Keratinocyte (primary cell): ENCODE data around the gene DDR2. TPM values are rescaled to one million over a fixed set of nuclear protein-coding genes. Genes with fewer than 3 reads are reported as not detected.

Source experiments
- DNase-seq: peaks from one replicate; pipeline ENCODE4 v3.0.0-alpha.2; 2011; ENCODE audit warnings: low read depth, missing footprints, low spot score
- FAIRE-seq: peaks from 2 replicates; lab custom pipeline; 2011; peaks lifted over from hg19 to GRCh38; lab: Jason Lieb, UNC
- H2AFZ ChIP-seq: 2 replicates; pipeline ENCODE4 v1.6.0; 2012; ENCODE audit warnings: low read length, control low read depth, inconsistent platforms; ENCODE audit not compliant: control insufficient read depth
- H3K27ac ChIP-seq: 2 replicates; pipeline ENCODE4 v1.5.1; 2011; ENCODE audit warnings: low read length; ENCODE audit not compliant: control insufficient read depth, insufficient read depth
- H3K27me3 ChIP-seq: 3 replicates; pipeline ENCODE4 v1.6.0; 2011; ENCODE audit warnings: low read length; ENCODE audit not compliant: control insufficient read depth, insufficient read depth; ENCODE audit errors: extremely low read depth
- H3K36me3 ChIP-seq, 2 experiments: 2 replicates in 1 of 2; 3 replicates in 1 of 2; pipeline ENCODE4 v1.5.1; 2011; ENCODE audit warnings: low read length in 2 of 2, mild to moderate bottlenecking in 1 of 2; ENCODE audit not compliant: control insufficient read depth in 2 of 2, insufficient read depth in 2 of 2; ENCODE audit errors: extremely low read depth in 1 of 2
- H3K4me1 ChIP-seq: 3 replicates; pipeline ENCODE4 v1.5.1; 2011; ENCODE audit warnings: low read length; ENCODE audit not compliant: control insufficient read depth, insufficient read depth; ENCODE audit errors: extremely low read depth
- H3K4me2 ChIP-seq: 3 replicates; pipeline ENCODE4 v1.6.0; 2011; ENCODE audit warnings: low read depth, low read length; ENCODE audit not compliant: control insufficient read depth, insufficient read depth; ENCODE audit errors: extremely low read depth
- H3K4me3 ChIP-seq, 3 experiments: fragments of 200-600 bp in 1 of 3; sonication (generic) in 1 of 3; 2 replicates in 2 of 3; 3 replicates in 1 of 3; pipeline ENCODE4 v1.5.1; 2011 to 2016; ENCODE audit warnings: low read length in 3 of 3, mild to moderate bottlenecking in 3 of 3, control low read depth in 2 of 3, inconsistent platforms in 1 of 3, low read depth in 1 of 3, mixed read lengths in 1 of 3, mixed run types in 1 of 3, moderate library complexity in 1 of 3; ENCODE audit not compliant: control insufficient read depth in 2 of 3, insufficient read depth in 2 of 3; ENCODE audit errors: extremely low read depth in 1 of 3
- H3K79me2 ChIP-seq: 2 replicates; pipeline ENCODE4 v1.6.0; 2012; ENCODE audit warnings: low read length; ENCODE audit not compliant: control insufficient read depth, insufficient read depth
- H3K9ac ChIP-seq: 3 replicates; pipeline ENCODE4 v1.6.0; 2011; ENCODE audit warnings: low read length; ENCODE audit not compliant: control insufficient read depth, insufficient read depth; ENCODE audit errors: extremely low read depth
- H3K9me1 ChIP-seq: 3 replicates; pipeline ENCODE4 v1.6.0; 2011; ENCODE audit warnings: low read length; ENCODE audit not compliant: control insufficient read depth, insufficient read depth; ENCODE audit errors: extremely low read depth
- H3K9me3 ChIP-seq: 2 replicates; pipeline ENCODE4 v1.5.1; 2012; ENCODE audit warnings: low read depth, low read length; ENCODE audit not compliant: control insufficient read depth
- H4K20me1 ChIP-seq: 3 replicates; pipeline ENCODE4 v1.6.0; 2011; ENCODE audit warnings: low read length; ENCODE audit not compliant: control insufficient read depth, insufficient read depth; ENCODE audit errors: extremely low read depth
- EZH2 ChIP-seq: IDR thresholded peaks from one replicate; pipeline ENCODE4 v1.6.1; 2012; ENCODE audit warnings: inconsistent platforms, mild to moderate bottlenecking, low read length, moderate library complexity
- dilution Hi-C: fragments of 300-500 bp; cut with MboI; formaldehyde crosslinking; loops from one replicate; pipeline ENCODE4 v1.7.0; 2020; ENCODE audit warnings: low sequenced_read_pairs; ENCODE audit not compliant: extremely low pct_ligation_motif_present
- polyA plus RNA-seq, 5 experiments: library from polyadenylated mRNA; depleted of rRNA in 3 of 5; stranded (reverse) in 3 of 5; stranded (forward) in 1 of 5; unstranded in 1 of 5; fragments of >200 nt; gene quantifications; 1 replicate in 1 of 5; 2 replicates in 3 of 5; 3 replicates in 1 of 5; pipeline versions ENCODE4 v1.2.1 to v1.2.3, GENCODE V29; 2011 to 2012; ENCODE audit warnings: missing spikeins in 2 of 5, low read depth in 1 of 5, low replicate concordance in 1 of 5
- TF ChIP-seq, protein P1 (sequence below), 3 experiments: IDR thresholded peaks in 1 of 3; conservative IDR thresholded peaks in 1 of 3; optimal IDR thresholded peaks in 1 of 3; 2 replicates in 2 of 3; 3 replicates in 1 of 3; pipeline versions ENCODE3 to v1.5.1; 2011; ENCODE audit warnings: low read length in 3 of 3, mild to moderate bottlenecking in 3 of 3, moderate library complexity in 2 of 3, control low read depth in 1 of 3, inconsistent platforms in 1 of 3; ENCODE audit not compliant: insufficient read depth in 2 of 3; ENCODE audit errors: extremely low read depth in 1 of 3

The DDR2 gene
- polyA plus RNA-seq, 1 donor (not counting 4 experiments of a cell fraction or from before 2014, with no cell fraction given): 0.39 TPM

- Histone ChIP-seq H3K4me2 (no peak overlapping the region), H4K20me1 (no peaks in the 10 kb centered on the region), H3K36me3 (no peaks in the 10 kb centered on the region), H3K27ac (no peak overlapping the region), H3K27me3 (no peaks in the 10 kb centered on the region), H3K79me2 (no peaks in the 10 kb centered on the region), H3K9me1 (no peaks in the 10 kb centered on the region), H2AFZ (no peak overlapping the region), H3K9me3 (no peaks in the 10 kb centered on the region), H3K4me1 (no peaks in the 10 kb centered on the region), H3K4me3 (no peak overlapping the region), H3K9ac (no peak overlapping the region)
- TF ChIP-seq, protein P1, sequence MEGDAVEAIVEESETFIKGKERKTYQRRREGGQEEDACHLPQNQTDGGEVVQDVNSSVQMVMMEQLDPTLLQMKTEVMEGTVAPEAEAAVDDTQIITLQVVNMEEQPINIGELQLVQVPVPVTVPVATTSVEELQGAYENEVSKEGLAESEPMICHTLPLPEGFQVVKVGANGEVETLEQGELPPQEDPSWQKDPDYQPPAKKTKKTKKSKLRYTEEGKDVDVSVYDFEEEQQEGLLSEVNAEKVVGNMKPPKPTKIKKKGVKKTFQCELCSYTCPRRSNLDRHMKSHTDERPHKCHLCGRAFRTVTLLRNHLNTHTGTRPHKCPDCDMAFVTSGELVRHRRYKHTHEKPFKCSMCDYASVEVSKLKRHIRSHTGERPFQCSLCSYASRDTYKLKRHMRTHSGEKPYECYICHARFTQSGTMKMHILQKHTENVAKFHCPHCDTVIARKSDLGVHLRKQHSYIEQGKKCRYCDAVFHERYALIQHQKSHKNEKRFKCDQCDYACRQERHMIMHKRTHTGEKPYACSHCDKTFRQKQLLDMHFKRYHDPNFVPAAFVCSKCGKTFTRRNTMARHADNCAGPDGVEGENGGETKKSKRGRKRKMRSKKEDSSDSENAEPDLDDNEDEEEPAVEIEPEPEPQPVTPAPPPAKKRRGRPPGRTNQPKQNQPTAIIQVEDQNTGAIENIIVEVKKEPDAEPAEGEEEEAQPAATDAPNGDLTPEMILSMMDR (optimal IDR thresholded peaks at IDR 0.05 in 1 of 3, IDR thresholded peaks at IDR 0.05 in 1 of 3, conservative IDR thresholded peaks at IDR 0.05 in 1 of 3; ENCODE audit: extremely low read depth in 1 of 3, insufficient read depth in 2 of 3, low read length in 3 of 3): no peak
- FAIRE-seq: no peak
- DNase-seq: no peak
- dilution Hi-C loops: no loop called here
Measured at GRCh38 chr1:162716552-162716951, 84.3 kb downstream of the DDR2 start.

DNA sequence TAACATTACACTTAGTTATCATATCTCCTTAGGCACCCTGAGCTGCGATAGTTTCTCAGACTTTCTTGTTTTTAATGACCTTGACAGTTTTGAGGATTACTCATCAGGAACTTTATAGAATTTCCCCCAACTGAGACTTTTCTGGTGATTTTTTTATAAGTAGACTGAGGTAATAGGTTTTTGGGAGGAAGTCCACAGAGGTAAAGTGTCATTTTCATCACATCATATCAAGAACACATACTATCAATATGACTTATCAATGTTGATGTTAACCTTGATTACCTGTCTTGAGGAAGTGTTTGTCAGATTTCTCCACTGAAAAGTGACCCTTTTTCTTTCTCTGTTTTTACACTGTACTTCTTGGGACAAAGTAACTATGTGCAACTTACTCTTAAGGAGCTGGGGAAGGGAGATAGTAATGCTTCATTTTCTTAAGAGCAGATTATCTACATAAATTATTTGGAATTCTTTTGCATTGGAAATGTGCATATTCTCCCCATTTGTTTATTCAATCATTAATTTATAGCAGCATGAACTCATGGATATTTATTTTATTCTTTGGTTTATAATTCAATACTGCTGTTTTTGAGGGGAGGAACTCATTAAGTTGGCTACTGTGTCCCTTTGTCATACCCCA lies 85.4 kb downstream of the DDR2 start:
- dilution Hi-C loops: no loop called here
- TF ChIP-seq, protein P1 (optimal IDR thresholded peaks at IDR 0.05 in 1 of 3, IDR thresholded peaks at IDR 0.05 in 1 of 3, conservative IDR thresholded peaks at IDR 0.05 in 1 of 3; ENCODE audit: extremely low read depth in 1 of 3, insufficient read depth in 2 of 3, low read length in 3 of 3): no peak
- no peak for TF ChIP-seq EZH2
- Histone ChIP-seq H3K4me3 (no peak overlapping the region), H2AFZ (no peak overlapping the region), H3K27ac (no peak overlapping the region), H3K4me1 (no peaks in the 10 kb centered on the region), H3K79me2 (no peaks in the 10 kb centered on the region), H3K27me3 (no peaks in the 10 kb centered on the region), H3K9ac (no peak overlapping the region), H4K20me1 (no peaks in the 10 kb centered on the region), H3K4me2 (no peak overlapping the region), H3K9me1 (no peaks in the 10 kb centered on the region), H3K9me3 (no peaks in the 10 kb centered on the region), H3K36me3 (no peaks in the 10 kb centered on the region)
- no peak for DNase-seq
- no peak for FAIRE-seq
